ENCODE data around the gene TMPRSS13.
"Not testable (repeated sequence)": the region's sequence is repeated elsewhere in the genome, so short reads cannot be mapped to it uniquely, and the experiment has no call there.

The TMPRSS13 gene

GRCh38 chr11:117929142-117929915 lies at the start of gene TMPRSS13:
TMPRSS13 (minus strand) TSS chr11:117929402; CDS start chr11:117929307, 95 bp downstream.
- H3K27ac ChIP-seq = no peak within 1 kb of the TSS
- H3K27me3 ChIP-seq = peaks cover 12% of the 10 kb centered on the region
- no peaks in the 10 kb centered on the region for H3K9me3 ChIP-seq
- no peaks in the 10 kb centered on the region for H3K36me3 ChIP-seq
- no peak within 1 kb of the TSS for H3K4me3 ChIP-seq (ENCODE audit: low read depth in 1 of 2, low read length in 1 of 2)
- TF ChIP-seq, protein P1, sequence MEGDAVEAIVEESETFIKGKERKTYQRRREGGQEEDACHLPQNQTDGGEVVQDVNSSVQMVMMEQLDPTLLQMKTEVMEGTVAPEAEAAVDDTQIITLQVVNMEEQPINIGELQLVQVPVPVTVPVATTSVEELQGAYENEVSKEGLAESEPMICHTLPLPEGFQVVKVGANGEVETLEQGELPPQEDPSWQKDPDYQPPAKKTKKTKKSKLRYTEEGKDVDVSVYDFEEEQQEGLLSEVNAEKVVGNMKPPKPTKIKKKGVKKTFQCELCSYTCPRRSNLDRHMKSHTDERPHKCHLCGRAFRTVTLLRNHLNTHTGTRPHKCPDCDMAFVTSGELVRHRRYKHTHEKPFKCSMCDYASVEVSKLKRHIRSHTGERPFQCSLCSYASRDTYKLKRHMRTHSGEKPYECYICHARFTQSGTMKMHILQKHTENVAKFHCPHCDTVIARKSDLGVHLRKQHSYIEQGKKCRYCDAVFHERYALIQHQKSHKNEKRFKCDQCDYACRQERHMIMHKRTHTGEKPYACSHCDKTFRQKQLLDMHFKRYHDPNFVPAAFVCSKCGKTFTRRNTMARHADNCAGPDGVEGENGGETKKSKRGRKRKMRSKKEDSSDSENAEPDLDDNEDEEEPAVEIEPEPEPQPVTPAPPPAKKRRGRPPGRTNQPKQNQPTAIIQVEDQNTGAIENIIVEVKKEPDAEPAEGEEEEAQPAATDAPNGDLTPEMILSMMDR (IDR thresholded peaks at IDR 0.05) = no peak
- H3K4me1 ChIP-seq (ENCODE audit: control insufficient read depth in 1 of 2, insufficient read depth in 1 of 2, low read depth in 1 of 2, low read length in 1 of 2) = no peaks in the 10 kb centered on the region

DNA sequence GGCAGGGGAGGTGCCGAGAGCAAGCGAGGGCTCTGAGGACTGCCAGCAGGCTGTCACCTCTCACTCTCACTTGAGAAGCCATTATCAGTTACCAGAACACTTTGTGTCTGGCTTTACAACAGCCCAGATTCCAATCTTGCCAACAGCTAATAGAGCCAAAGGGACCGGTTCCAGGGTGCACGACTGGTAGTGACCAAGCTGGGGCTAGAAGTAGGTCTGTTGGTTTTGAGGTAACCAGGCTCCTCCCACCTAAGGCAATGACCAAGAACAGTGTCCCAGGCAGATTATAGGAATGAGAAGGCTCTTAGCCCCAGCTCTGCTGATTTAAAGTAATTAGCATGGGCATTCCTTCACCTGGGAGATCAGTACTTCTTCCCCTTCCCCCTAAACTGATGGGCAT lies 49.8 kb upstream of the TMPRSS13 start:
- Histone ChIP-seq H3K27ac (no peak overlapping the region), H3K4me1 (ENCODE audit: control insufficient read depth in 1 of 2, insufficient read depth in 1 of 2, low read depth in 1 of 2, low read length in 1 of 2) (peaks cover 22 to 24% of the 10 kb centered on the region in 2 experiments), H3K27me3 (no peaks in the 10 kb centered on the region), H3K9me3 (no peaks in the 10 kb centered on the region), H3K4me3 (ENCODE audit: low read depth in 1 of 2, low read length in 1 of 2) (no peak overlapping the region), H3K36me3 (no peaks in the 10 kb centered on the region)
- TF ChIP-seq, protein P1 (IDR thresholded peaks at IDR 0.05) = no peak

DNA sequence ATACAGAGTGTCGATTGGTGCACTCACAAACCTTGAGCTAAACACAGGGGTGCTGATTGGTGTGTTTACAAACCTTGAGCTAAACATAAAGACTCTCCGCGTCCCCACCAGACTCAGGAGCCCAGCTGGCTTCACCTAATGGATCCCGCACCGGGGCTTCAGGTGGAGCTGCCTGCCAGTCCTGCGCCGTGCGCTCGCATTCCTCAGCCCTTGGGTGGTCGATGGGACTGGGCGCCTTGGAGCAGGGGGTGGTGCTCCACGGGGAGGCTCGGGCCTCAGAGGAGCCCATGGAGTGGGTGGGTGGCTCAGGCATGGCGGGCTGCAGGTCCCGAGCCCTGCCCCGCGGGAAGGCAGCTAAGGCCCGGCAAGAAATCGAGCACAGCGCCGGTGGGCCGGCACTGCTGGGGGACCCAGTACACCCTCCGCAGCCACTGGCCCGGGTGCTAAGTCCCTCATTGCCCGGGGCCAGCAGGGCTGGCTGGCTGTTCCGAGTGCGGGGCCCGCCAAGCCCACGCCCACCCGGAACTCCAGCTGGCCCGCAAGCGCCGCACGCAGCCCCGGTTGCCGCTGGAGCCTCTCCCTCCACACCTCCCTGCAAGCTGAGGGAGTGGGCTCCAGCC lies 49.2 kb upstream of the TMPRSS13 start:
- H3K27me3 ChIP-seq; H3K27ac ChIP-seq; H3K36me3 ChIP-seq; H3K4me3 ChIP-seq (ENCODE audit: low read depth in 1 of 2, low read length in 1 of 2); H3K9me3 ChIP-seq: not testable (repeated sequence)
- H3K4me1 ChIP-seq (ENCODE audit: control insufficient read depth in 1 of 2, insufficient read depth in 1 of 2, low read depth in 1 of 2, low read length in 1 of 2) = peaks cover 22 to 24% of the 10 kb centered on the region in 2 experiments

DNA sequence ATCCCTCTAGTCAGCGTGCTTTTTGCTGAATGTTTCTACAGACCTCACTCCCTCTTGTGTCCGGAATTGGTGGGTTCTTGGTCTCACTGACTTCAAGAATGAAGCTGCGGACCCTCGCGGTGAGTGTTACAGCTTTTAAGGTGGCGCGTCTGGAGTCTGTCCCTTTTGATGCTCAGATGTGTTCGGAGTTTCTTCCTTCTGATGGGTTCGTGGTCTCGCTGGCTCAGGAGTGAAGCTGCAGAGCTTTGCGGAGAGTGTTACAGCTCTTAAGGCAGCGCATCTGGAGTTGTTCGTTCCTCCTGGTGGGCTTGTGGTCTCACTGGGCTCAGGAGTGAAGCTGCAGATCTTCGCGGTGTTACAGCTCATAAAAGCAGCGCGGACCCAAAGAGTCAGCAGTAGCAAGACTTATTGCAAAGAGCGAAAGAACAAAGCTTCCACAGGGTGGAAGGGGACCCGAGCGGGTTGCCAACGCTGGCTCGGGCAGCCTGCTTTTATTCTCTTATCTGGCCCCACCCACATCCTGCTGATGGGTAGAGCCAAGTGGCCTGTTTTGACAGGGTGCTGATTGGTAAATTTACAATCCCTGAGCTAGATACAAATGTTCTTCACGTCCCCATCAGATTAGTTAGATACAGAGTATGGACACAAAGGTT lies 48.5 kb upstream of the TMPRSS13 start:
- H3K9me3 ChIP-seq; H3K27me3 ChIP-seq; H3K27ac ChIP-seq; H3K4me3 ChIP-seq (ENCODE audit: low read depth in 1 of 2, low read length in 1 of 2); H3K36me3 ChIP-seq: not testable (repeated sequence)
- H3K4me1 ChIP-seq (ENCODE audit: control insufficient read depth in 1 of 2, insufficient read depth in 1 of 2, low read depth in 1 of 2, low read length in 1 of 2) = peaks cover 22 to 24% of the 10 kb centered on the region in 2 experiments

DNA sequence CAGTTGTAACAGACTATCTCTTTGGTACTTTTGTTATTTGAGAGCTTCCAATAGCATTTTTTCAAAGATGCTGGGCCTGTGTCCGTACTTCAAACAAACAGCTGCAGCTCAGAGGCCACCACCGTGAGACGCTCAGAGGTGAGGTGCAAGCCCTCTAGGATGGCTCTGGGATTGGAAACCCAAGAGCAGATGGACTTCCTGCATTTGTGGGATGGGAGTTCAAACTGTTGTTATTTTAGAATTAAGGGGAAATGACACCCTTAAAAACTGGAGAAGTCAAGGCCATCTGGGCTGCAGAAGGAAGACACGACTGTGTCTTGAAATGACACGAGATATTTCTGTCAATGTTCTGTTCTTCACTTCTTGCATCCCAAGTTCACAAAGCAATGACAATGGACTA lies 47.8 kb upstream of the TMPRSS13 start:
- Histone ChIP-seq H3K27me3 (no peaks in the 10 kb centered on the region), H3K4me3 (ENCODE audit: low read depth in 1 of 2, low read length in 1 of 2) (no peak overlapping the region)

GRCh38 chr11:117976445-117976844 lies 47.2 kb upstream of the TMPRSS13 start:
- no peaks in the 10 kb centered on the region for H3K9me3 ChIP-seq
- H3K4me3 ChIP-seq (ENCODE audit: low read depth in 1 of 2, low read length in 1 of 2) = no peak overlapping the region
- H3K36me3 ChIP-seq = no peaks in the 10 kb centered on the region
- H3K27me3 ChIP-seq = no peaks in the 10 kb centered on the region
- TF ChIP-seq, protein P1 (IDR thresholded peaks at IDR 0.05) = no peak
- no peak overlapping the region for H3K27ac ChIP-seq
- peaks cover 22 to 24% of the 10 kb centered on the region in 2 experiments for H3K4me1 ChIP-seq (ENCODE audit: control insufficient read depth in 1 of 2, insufficient read depth in 1 of 2, low read depth in 1 of 2, low read length in 1 of 2)

More for the DNA sequence above, 47.8 kb upstream of the TMPRSS13 start:
- no peaks in the 10 kb centered on the region for H3K9me3 ChIP-seq
- H3K36me3 ChIP-seq = no peaks in the 10 kb centered on the region
- TF ChIP-seq, protein P1 (IDR thresholded peaks at IDR 0.05) = no peak
- H3K27ac ChIP-seq = no peak overlapping the region
- peaks cover 22 to 24% of the 10 kb centered on the region in 2 experiments for H3K4me1 ChIP-seq (ENCODE audit: control insufficient read depth in 1 of 2, insufficient read depth in 1 of 2, low read depth in 1 of 2, low read length in 1 of 2)
